Activated CD8-positive, alpha-beta T cell treated with anti-CD3 and anti-CD28 coated beads, Interleukin-2, amount 10 ng/mL, durations not matched to agents 7 days and 5 days (primary cell): Measurements from ENCODE around the gene AZU1. TPM values are rescaled to one million over a fixed set of nuclear protein-coding genes. Genes with fewer than 3 reads are reported as not detected.

Experiments used
- ATAC-seq: fragments of 150-1000 bp; cut with Tn5 transposase; one replicate; pipeline ENCODE4 v1.10.0; 2021; ENCODE audit warnings: moderate library complexity
- CTCF ChIA-PET: fragments of 350-600 bp; sonication (Branson Sonifier 250); formaldehyde crosslinking; loops from one replicate; lab custom pipeline; 2021; ENCODE audit warnings: antibody characterized with exemption; lab: Charles Lee
- POLR2A ChIA-PET: fragments of 350-600 bp; sonication (Branson Sonifier 250); formaldehyde crosslinking; loops from one replicate; lab custom pipeline; 2021; ENCODE audit warnings: antibody characterized with exemption; lab: Charles Lee
- DNase-seq: peaks from one replicate; pipeline ENCODE4 v3.0.0-alpha.2; 2020
- H3K27ac Mint-ChIP-seq: one replicate; pipeline ENCODE4 v1.8.0; 2021; ENCODE audit warnings: mild to moderate bottlenecking, mixed read lengths
- H3K27me3 Mint-ChIP-seq: one replicate; pipeline ENCODE4 v1.8.0; 2021; ENCODE audit warnings: low read depth, mixed read lengths
- H3K36me3 Mint-ChIP-seq: one replicate; pipeline ENCODE4 v1.8.0; 2021; ENCODE audit warnings: low read depth, mixed read lengths
- H3K4me1 Mint-ChIP-seq: one replicate; pipeline ENCODE4 v1.8.0; 2021; ENCODE audit warnings: low read depth, mixed read lengths
- H3K4me3 Mint-ChIP-seq: one replicate; pipeline ENCODE4 v1.8.0; 2021; ENCODE audit warnings: mild to moderate bottlenecking, mixed read lengths
- H3K9me3 Mint-ChIP-seq: one replicate; pipeline ENCODE4 v1.8.0; 2022; ENCODE audit warnings: mixed read lengths; ENCODE audit not compliant: insufficient read depth
- total RNA-seq, 2 experiments: library from RNA; stranded (reverse); gene quantifications; one replicate each; pipeline ENCODE4 v1.2.3, GENCODE V29; 2021

The AZU1 gene
- total RNA-seq, 2 experiments from 2014 or later = not detected

GRCh38 chr19:805600-806550, 21.8 kb upstream of the AZU1 start:
- CTCF ChIA-PET = no interaction called here
- Mint-ChIP-seq H3K27ac (no peak overlapping the region), H3K36me3 (peaks cover 70% of the 10 kb centered on the region), H3K9me3 (no peaks in the 10 kb centered on the region), H3K27me3 (no peaks in the 10 kb centered on the region), H3K4me1 (peaks cover 32% of the 10 kb centered on the region), H3K4me3 (no peak overlapping the region)
- ATAC-seq (no peak), DNase-seq (no peak)
- POLR2A ChIA-PET = interaction anchor here (0.9 kb wide), 1 partner anchor 7 kb away, joined by 3 read pairs; no protein-coding TSS in a partner anchor

GRCh38 chr19:806815-807421, 20.7 kb upstream of the AZU1 start:
- Mint-ChIP-seq H3K27ac (no peak overlapping the region), H3K9me3 (no peaks in the 10 kb centered on the region), H3K4me3 (no peak overlapping the region), H3K27me3 (no peaks in the 10 kb centered on the region), H3K4me1 (peaks cover 21% of the 10 kb centered on the region), H3K36me3 (peaks cover 72% of the 10 kb centered on the region)
- DNase-seq (no peak), ATAC-seq (no peak)
- CTCF ChIA-PET = no interaction called here
- POLR2A ChIA-PET = interaction anchor here (0.6 to 1.2 kb wide), 2 partner anchors 9 to 60 kb away, joined by 3 read pairs; no protein-coding TSS in a partner anchor

- no peaks in the 10 kb centered on the region for H3K27me3 Mint-ChIP-seq
- ATAC-seq (no peak), DNase-seq (no peak)
- no peak overlapping the region for H3K4me3 Mint-ChIP-seq
- H3K4me1 Mint-ChIP-seq = peaks cover 12% of the 10 kb centered on the region
- peaks cover 66% of the 10 kb centered on the region for H3K36me3 Mint-ChIP-seq
- POLR2A ChIA-PET = interaction anchor here (1.2 kb wide), 1 partner anchor 9 kb away, joined by 3 read pairs; no protein-coding TSS in a partner anchor
- H3K9me3 Mint-ChIP-seq = no peaks in the 10 kb centered on the region
- CTCF ChIA-PET = no interaction called here
- no peak overlapping the region for H3K27ac Mint-ChIP-seq
Observed at GRCh38 chr19:807627-808422, 19.8 kb upstream of the AZU1 start.

GRCh38 chr19:808423-808775, 19.2 kb upstream of the AZU1 start:
- ChIA-PET CTCF (no interaction called here), POLR2A (no interaction called here)
- peaks cover 64% of the 10 kb centered on the region for H3K36me3 Mint-ChIP-seq
- ATAC-seq = no peak
- no peak overlapping the region for H3K27ac Mint-ChIP-seq
- DNase-seq = no peak
- H3K9me3 Mint-ChIP-seq = no peaks in the 10 kb centered on the region
- no peak overlapping the region for H3K4me3 Mint-ChIP-seq
- peaks cover 8% of the 10 kb centered on the region for H3K4me1 Mint-ChIP-seq
- H3K27me3 Mint-ChIP-seq = no peaks in the 10 kb centered on the region

- no peak for DNase-seq
- no peak for ATAC-seq
- Mint-ChIP-seq H3K36me3 (peaks cover 65% of the 10 kb centered on the region), H3K27ac (no peak overlapping the region), H3K9me3 (no peaks in the 10 kb centered on the region), H3K4me1 (peaks cover 6% of the 10 kb centered on the region), H3K4me3 (no peak overlapping the region), H3K27me3 (no peaks in the 10 kb centered on the region)
- ChIA-PET POLR2A (no interaction called here), CTCF (interaction anchor here (1.3 kb wide), 1 partner anchor 46 kb away, joined by 3 read pairs; no protein-coding TSS in a partner anchor)
Observed at GRCh38 chr19:810077-810855, 17.4 kb upstream of the AZU1 start.

- POLR2A ChIA-PET = no interaction called here
- Mint-ChIP-seq H3K27ac (no peak overlapping the region), H3K4me1 (peaks cover 6% of the 10 kb centered on the region), H3K9me3 (no peaks in the 10 kb centered on the region), H3K27me3 (no peaks in the 10 kb centered on the region), H3K4me3 (no peak overlapping the region), H3K36me3 (peaks cover 66% of the 10 kb centered on the region)
- CTCF ChIA-PET = no interaction called here
- no peak for ATAC-seq
- DNase-seq = no peak
Observed at GRCh38 chr19:810883-811489, 16.7 kb upstream of the AZU1 start.

- ATAC-seq (no peak), DNase-seq (no peak)
- Mint-ChIP-seq H3K27me3 (no peaks in the 10 kb centered on the region), H3K27ac (no peak overlapping the region), H3K36me3 (peaks cover 69% of the 10 kb centered on the region), H3K9me3 (no peaks in the 10 kb centered on the region), H3K4me1 (peaks cover 6% of the 10 kb centered on the region), H3K4me3 (no peak overlapping the region)
- CTCF ChIA-PET = no interaction called here
- POLR2A ChIA-PET = no interaction called here
Observed at GRCh38 chr19:811506-812048, 16.1 kb upstream of the AZU1 start.

- peaks cover 64% of the 10 kb centered on the region for H3K36me3 Mint-ChIP-seq
- POLR2A ChIA-PET = no interaction called here
Observed at GRCh38 chr19:812049-812746, 15.4 kb upstream of the AZU1 start.

GRCh38 chr19:812747-813218, 14.9 kb upstream of the AZU1 start:
- Mint-ChIP-seq H3K27me3 (no peaks in the 10 kb centered on the region), H3K27ac (no peak overlapping the region), H3K9me3 (no peaks in the 10 kb centered on the region), H3K36me3 (peaks cover 58% of the 10 kb centered on the region), H3K4me1 (no peaks in the 10 kb centered on the region), H3K4me3 (no peak overlapping the region)
- no peak for DNase-seq
- ChIA-PET CTCF (no interaction called here), POLR2A (interaction anchor here (1.0 kb wide), 1 partner anchor 7 kb away, joined by 3 read pairs; no protein-coding TSS in a partner anchor)
- ATAC-seq = no peak

More at GRCh38 chr19:812049-812746, 15.4 kb upstream of the AZU1 start:
- H3K4me1 Mint-ChIP-seq = peaks cover 6% of the 10 kb centered on the region
- DNase-seq (no peak), ATAC-seq (no peak)
- CTCF ChIA-PET = no interaction called here
- no peak overlapping the region for H3K27ac Mint-ChIP-seq
- no peaks in the 10 kb centered on the region for H3K27me3 Mint-ChIP-seq
- no peak overlapping the region for H3K4me3 Mint-ChIP-seq
- no peaks in the 10 kb centered on the region for H3K9me3 Mint-ChIP-seq
